ELR (cell line): ENCODE results near the gene KLK13.
A peak's percentile ranks its signal among the peaks of the same experiment; 100 is the strongest.

Source experiments
- DNase-seq: peaks from one replicate; pipeline ENCODE4 v3.0.0-alpha.2; 2015; ENCODE audit warnings: low read depth

Gene KLK13

GRCh38 chr19:51060973-51061372 is 3.9 kb downstream of the KLK13 start:
- DNase-seq = no peak

- no peak for DNase-seq
Observed at GRCh38 chr19:51060336-51060735, 4.6 kb downstream of the KLK13 start.

- no peak for DNase-seq
Observed at GRCh38 chr19:51059715-51060114, 5.2 kb downstream of the KLK13 start.

GRCh38 chr19:51055866-51056265 is 9.0 kb downstream of the KLK13 start:
- no peak for DNase-seq

- DNase-seq = no peak
Observed at GRCh38 chr19:51047031-51047335, 17.9 kb downstream of the KLK13 start.

GRCh38 chr19:51044327-51044726 is 20.6 kb downstream of the KLK13 start:
- no peak for DNase-seq

- no peak for DNase-seq
Observed at GRCh38 chr19:51043497-51043896, 21.4 kb downstream of the KLK13 start.

- DNase-seq = no peak
Observed at GRCh38 chr19:51040151-51040550, 24.7 kb downstream of the KLK13 start.

- peak; percentile 20 for DNase-seq
Observed at GRCh38 chr19:51036519-51036918, 28.4 kb downstream of the KLK13 start.

GRCh38 chr19:51034704-51035103 is 30.2 kb downstream of the KLK13 start, which contains the start of gene KLK12:
Gene KLK12 (minus strand): TSS chr19:51035002. CDS start chr19:51034621, 381 bp downstream.
- DNase-seq = no peak

- DNase-seq = no peak
Observed at GRCh38 chr19:51031880-51032225, 33.0 kb downstream of the KLK13 start.

- DNase-seq = no peak
Observed at GRCh38 chr19:51031220-51031879, 33.5 kb downstream of the KLK13 start.

- DNase-seq = no peak
Observed at GRCh38 chr19:51030631-51031030, 34.3 kb downstream of the KLK13 start.

GRCh38 chr19:51029718-51030117 is 35.2 kb downstream of the KLK13 start:
- peak; percentile 6 for DNase-seq

- no peak for DNase-seq
Observed at GRCh38 chr19:51027873-51028272, 37.0 kb downstream of the KLK13 start.

GRCh38 chr19:51027126-51027806 is 37.6 kb downstream of the KLK13 start:
- no peak for DNase-seq

- DNase-seq = no peak
Observed at GRCh38 chr19:51026554-51026831, 38.4 kb downstream of the KLK13 start, which contains the start of gene KLK11. Gene KLK11 (minus strand): TSS chr19:51026616. CDS start chr19:51025631, 985 bp downstream.

- DNase-seq = no peak
Observed at GRCh38 chr19:51025809-51026553, 38.9 kb downstream of the KLK13 start.

- no peak for DNase-seq
Observed at GRCh38 chr19:51025401-51025800, 39.5 kb downstream of the KLK13 start.

GRCh38 chr19:51024924-51025323 is 40.0 kb downstream of the KLK13 start:
- DNase-seq = no peak

- no peak for DNase-seq
Observed at GRCh38 chr19:51023946-51024345, 40.9 kb downstream of the KLK13 start.

- DNase-seq = no peak
Observed at GRCh38 chr19:51022526-51022925, 42.4 kb downstream of the KLK13 start.

- DNase-seq = peak; percentile 61
Observed at GRCh38 chr19:51020988-51021651, 43.8 kb downstream of the KLK13 start.
